Caki2 (cell line): ENCODE results near the gene SLC25A22. TPM values are rescaled to one million over a fixed set of nuclear protein-coding genes. Genes with fewer than 3 reads are reported as not detected.
A peak's percentile ranks its signal among the peaks of the same experiment; 100 is the strongest.

Experiments
- DNase-seq: peaks from one replicate; pipeline ENCODE4 v3.0.0-alpha.2; 2015; ENCODE audit warnings: low read depth
- in situ Hi-C: cut with HindIII; loops from 2 replicates; pipeline ENCODE4 v1.10.0; 2016; ENCODE audit warnings: low sequenced_read_pairs, low pct_unique_long_range_greater_than_20kb, mixed read lengths
- total RNA-seq: library from RNA; depleted of rRNA; stranded (reverse); fragments of >200 nt; shearing (Covaris generic); gene quantifications from 2 replicates; pipeline ENCODE4 v1.2.3, GENCODE V29; 2014; ENCODE audit warnings: low replicate concordance

Gene SLC25A22
- total RNA-seq, 1 experiment from 2014 or later: 12.5 TPM

DNA sequence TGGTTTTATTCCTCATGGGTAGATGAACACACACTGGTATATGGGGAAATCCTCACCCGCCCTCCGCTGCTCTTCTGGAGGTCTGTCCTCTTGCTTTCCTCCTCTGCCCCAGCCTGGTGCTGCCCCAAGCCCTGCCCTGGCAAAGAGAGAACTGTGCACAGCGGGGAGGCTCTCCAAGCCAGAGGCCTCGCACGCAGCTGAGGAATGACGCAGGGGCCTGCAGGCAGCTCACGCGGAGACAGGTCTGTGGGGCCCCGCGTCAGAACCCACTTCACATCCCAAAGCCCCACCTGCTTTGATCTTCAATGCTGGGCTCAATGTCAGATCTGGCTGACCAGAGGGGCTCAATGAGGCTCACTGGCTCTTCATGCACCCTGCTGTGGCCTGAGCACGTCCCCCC lies 30.8 kb downstream of the SLC25A22 start:
- DNase-seq: no peak
- in situ Hi-C loops: no loop called here

- no peak for DNase-seq
- in situ Hi-C loops: no loop called here
Measured at GRCh38 chr11:766936-767210, 31.2 kb downstream of the SLC25A22 start.

GRCh38 chr11:766106-766935 lies 31.8 kb downstream of the SLC25A22 start:
- in situ Hi-C loops: no loop called here
- DNase-seq: no peak

- in situ Hi-C loops: no loop called here
- DNase-seq: no peak
Measured at GRCh38 chr11:765802-766091, 32.3 kb downstream of the SLC25A22 start.

DNA sequence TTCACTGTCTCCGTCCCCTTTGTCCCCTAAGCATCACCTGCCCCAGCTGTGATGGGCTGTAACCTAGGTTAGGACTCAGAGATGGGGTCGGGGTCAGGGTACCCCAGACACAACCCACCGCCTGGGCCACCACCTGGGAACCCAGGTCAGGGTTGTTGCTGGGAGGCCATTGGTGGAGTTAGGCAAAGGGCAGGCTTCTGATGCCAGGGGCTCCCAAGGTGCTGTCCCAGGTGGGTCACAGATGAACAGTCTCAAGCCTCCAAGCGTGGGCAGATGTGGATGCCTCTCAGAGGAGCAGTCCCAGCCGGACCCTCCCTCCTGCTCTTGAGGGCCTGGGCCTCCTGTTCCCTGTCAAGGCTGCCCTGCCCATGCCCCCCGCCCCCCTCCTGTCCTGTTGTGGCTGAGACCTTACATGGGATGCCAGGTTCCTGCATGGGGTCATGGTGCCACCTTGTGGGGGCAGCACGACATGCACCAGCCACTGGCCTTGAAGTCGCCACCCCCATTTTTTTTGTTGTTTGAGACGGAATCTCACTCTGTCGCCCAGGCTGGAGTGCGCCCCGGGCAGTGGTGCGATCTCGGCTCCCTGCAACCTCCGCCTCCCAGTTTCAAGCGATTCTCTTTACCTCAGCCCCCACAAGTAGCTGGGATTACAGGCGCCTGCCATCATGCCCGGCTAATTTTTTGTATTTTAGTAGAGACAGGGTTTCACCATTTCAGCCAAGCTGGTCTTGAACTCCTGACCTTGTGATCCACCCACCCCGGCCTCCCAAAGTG lies 32.9 kb downstream of the SLC25A22 start:
- peak; percentile 63 for DNase-seq
- in situ Hi-C loops: no loop called here

DNA sequence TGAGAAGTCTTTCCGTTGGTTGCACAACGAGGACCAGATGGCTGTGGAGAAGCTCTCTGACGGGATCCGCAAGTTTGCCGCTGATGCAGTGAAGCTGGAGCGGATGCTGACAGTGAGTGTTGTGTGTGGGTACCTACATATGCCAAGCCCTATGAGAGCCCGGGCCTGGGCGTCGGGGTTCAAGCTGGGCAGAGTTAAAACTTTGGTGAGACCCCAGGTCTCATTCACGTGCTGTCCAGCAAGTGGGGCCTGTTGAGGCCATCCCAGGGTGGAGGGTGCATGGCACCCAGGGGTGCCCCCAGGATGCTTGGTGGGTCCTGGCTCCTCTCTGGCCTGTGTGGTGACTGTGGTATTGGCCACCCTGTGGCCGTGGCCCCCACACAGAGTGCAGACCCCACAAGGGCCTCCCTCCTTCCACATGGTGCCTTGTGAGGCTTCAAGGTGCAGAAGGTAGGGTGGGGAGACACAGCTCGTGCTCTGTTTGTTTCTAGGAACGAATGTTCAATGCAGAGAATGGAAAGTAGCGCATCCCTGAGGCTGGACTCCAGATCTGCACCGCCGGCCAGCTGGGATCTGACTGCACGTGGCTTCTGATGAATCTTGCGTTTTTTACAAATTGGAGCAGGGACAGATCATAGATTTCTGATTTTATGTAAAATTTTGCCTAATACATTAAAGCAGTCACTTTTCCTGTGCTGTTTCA lies 33.6 kb downstream of the SLC25A22 start:
- peak; percentile 12 for DNase-seq
- in situ Hi-C loops: no loop called here

- in situ Hi-C loops: no loop called here
- no peak for DNase-seq
Measured at GRCh38 chr11:763549-764321, 34.3 kb downstream of the SLC25A22 start.

DNA sequence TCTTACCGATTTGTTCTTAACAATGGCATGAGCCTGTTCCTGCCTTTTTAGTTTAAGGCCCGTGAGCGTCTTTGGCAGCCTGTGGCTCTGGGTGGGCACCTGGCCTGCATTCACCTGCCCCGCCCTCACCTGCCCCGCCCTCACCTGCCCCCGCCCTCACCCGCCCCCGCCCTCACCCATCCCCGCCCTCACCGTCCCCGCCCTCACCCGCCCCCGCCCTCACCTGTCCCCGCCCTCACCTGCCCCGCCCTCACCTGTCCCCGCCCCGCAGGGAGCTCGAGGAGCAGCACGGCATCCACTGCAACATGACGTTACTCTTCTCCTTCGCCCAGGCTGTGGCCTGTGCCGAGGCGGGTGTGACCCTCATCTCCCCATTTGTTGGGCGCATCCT lies 35.0 kb downstream of the SLC25A22 start:
- no peak for DNase-seq
- in situ Hi-C loops: no loop called here

GRCh38 chr11:762421-763072 lies 35.5 kb downstream of the SLC25A22 start:
- in situ Hi-C loops: no loop called here

DNA sequence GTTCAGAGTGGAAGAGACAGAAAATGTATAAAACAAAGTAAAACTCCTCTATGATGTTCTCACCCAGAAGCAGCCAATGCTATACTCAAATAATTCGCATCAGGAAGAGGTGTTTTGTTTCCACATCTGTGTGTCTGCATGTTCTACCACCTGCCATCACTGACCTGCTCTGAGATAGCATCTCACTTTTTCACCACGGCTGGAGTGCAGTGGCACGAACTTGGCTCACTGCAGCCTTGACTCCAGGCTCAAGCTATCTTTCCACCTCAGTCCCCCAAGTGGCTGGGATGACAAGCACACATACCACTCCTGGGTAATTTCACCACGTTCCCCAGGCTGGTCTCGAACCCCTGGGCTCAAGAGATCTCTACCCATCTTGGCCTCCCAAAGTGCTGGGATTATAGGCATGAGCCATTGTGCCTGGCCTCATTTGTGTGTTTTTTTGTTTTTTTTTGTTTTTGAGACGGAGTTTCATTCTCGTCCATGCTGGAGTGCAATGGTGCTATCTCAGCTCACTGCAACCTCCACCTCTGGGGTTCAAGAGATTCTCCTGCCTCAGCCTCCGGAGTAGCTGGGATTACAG lies 36.5 kb downstream of the SLC25A22 start:
- DNase-seq: no peak
- in situ Hi-C loops: no loop called here

More at GRCh38 chr11:762421-763072, 35.5 kb downstream of the SLC25A22 start:
- peak; percentile 52 for DNase-seq

- no peak for DNase-seq
- in situ Hi-C loops: no loop called here
Measured at GRCh38 chr11:760236-760635, 37.8 kb downstream of the SLC25A22 start.

DNA sequence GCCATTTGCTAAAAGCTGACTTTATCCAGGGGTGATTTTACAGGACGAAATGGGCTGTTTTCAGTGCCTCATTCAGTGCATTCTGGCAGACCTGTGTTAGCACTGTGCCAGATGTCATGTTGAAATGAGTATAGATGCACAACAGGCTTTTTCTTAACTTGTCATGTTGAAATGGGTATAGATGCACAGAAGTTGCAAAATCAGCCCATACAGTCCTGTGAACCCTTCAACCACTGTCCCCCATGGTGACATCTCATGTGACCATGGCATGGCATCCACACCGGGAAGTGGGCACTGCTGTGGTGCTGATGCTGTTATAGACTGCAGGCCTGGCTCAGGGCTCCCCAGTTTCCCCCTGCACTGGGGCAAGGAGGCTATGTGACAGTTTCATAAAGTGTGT lies 48.4 kb downstream of the SLC25A22 start:
- in situ Hi-C loops: no loop called here
- peak; percentile 22 for DNase-seq

DNA sequence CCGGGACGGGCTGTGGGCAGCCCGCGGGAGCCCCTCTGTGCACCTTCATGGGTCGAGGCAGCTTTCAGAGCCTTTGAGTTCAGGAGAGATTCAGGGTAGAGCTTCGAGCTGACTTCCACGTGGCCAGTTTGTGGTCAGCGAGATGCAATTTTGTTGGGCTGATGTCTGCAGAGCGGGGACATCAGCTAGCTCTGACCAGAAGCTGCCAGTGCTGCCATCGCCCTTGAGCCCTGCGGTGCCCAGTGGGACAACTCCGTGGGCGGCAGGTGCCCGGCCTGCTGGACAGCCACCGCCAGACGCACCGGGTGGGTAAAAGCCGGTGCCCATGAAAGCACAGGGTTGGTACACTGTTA lies 50.1 kb downstream of the SLC25A22 start:
- in situ Hi-C loops: no loop called here

GRCh38 chr11:747158-748006 lies 50.7 kb downstream of the SLC25A22 start, which contains the start of gene TALDO1:
Gene TALDO1 (plus strand): TSS chr11:747464. CDS start chr11:747482, 18 bp downstream.
- DNase-seq: peak; percentile 87
- in situ Hi-C loops: no loop called here

More for the DNA sequence above, 50.1 kb downstream of the SLC25A22 start:
- no peak for DNase-seq

DNA sequence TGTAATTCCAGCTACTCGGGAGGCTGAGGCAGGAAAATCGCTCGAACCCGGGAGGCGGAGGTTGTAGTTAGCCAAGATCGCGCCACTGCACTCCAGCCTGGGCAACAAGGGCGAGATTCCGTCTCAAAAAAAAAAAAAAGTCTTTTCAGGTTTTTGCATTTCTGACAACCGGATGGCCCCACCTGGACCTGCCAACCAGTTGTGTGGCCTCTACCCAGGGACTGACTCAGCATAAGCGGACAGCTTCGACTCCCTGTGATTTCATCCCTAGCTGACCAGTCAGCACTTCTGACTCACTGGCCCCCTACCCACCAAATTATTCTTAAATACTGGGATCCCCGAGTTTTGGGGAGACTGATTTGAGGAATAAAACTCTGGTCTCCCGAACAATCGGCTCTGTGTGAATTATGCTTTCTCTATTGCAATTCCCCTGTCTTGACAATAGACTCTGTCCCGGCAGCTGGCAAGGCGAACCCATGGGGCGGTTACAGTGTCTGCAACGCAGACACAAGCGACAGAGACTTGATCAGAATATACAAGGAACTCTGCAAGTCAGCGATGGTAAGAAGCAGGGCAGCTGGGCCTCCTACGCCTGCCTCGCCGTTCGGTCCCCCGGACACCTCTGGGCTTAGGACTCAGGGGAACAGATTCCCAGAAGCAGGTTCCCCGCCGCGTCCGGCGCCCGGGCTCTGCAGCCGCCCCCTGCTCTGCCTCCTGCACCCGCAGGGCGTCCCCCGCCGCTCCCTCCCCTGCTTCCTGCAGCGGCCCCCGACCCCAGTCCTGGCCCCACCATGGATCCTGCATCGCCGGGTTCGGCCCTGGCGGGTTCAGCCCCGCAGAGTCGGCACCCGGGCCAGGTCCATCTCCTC lies 51.6 kb downstream of the SLC25A22 start:
- DNase-seq: peak; percentile 58
- in situ Hi-C loops: no loop called here

DNA sequence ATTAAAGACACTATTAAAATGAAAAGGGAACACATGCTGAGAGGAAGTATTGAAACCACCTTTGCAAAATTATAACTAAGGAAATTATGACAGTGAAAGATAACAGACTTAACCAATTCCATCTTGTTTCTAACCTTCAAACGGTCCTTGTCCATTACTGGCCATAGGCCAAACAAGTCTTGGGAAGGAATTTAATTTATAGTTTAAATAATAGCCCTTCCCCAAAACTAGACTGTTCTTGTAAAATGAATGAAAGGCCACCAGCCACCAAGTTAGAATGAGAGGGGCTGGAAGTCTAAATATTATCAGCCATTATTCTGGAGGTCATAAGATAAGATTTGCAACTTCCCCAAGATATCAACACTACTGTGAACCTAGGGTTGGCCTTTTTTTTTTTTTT lies 52.7 kb downstream of the SLC25A22 start:
- in situ Hi-C loops: no loop called here
- no peak for DNase-seq
